ENCODE data around the gene MORN1. TPM values are rescaled to one million over a fixed set of nuclear protein-coding genes. Genes with fewer than 3 reads are reported as not detected.

The MORN1 gene
- polyA plus RNA-seq, 1 donor (not counting 4 experiments of a cell fraction or from before 2014, with no cell fraction given) = 2.1 TPM

DNA sequence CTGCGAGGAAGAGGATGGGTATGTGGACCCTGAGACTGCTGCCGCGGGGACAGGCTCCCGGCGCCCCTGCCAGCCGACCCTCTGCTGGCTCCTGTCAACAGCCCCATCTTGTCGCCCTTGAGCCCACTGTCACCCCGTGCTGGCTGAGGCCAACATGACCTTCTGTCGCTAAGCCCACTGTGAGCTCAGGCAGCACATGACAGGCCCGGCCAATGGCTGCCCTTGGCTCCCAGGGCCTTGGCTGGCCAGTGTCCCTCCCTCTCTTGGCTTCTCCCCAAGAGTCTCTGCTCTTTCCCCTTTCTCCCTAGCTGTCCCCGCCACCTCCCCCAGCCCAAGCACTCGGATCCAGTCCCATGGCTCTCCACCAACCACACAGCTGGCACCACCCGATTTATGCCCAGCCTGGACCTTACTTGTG lies 17.5 kb upstream of the MORN1 start:
- DNase-seq (ENCODE audit: low read depth, low spot score) (no peak), FAIRE-seq (no peak)
- peaks cover 15% of the 10 kb centered on the region for H3K4me1 ChIP-seq (ENCODE audit: control insufficient read depth, extremely low read depth, insufficient read depth, low read length)
- H3K9ac ChIP-seq (ENCODE audit: control insufficient read depth, extremely low read depth, insufficient read depth, low read length) = no peak overlapping the region
- H4K20me1 ChIP-seq (ENCODE audit: control insufficient read depth, extremely low read depth, insufficient read depth, low read length) = no peaks in the 10 kb centered on the region
- H3K4me2 ChIP-seq (ENCODE audit: control insufficient read depth, extremely low read depth, insufficient read depth, low read depth, low read length) = no peak overlapping the region
- dilution Hi-C loops (cut with MboI; ENCODE audit: extremely low pct_ligation_motif_present, low sequenced_read_pairs) = loop anchor here (25.0 kb wide), 1 partner anchor 1003 kb away; no protein-coding TSS in a partner anchor
- H3K79me2 ChIP-seq (ENCODE audit: control insufficient read depth, insufficient read depth, low read length) = peaks cover 9% of the 10 kb centered on the region
- H3K9me3 ChIP-seq (ENCODE audit: control insufficient read depth, low read depth, low read length) = no peaks in the 10 kb centered on the region
- no peak overlapping the region for H2AFZ ChIP-seq (ENCODE audit: control insufficient read depth, low read length)
- no peaks in the 10 kb centered on the region for H3K9me1 ChIP-seq (ENCODE audit: control insufficient read depth, extremely low read depth, insufficient read depth, low read length)
- no peak overlapping the region for H3K27ac ChIP-seq (ENCODE audit: control insufficient read depth, insufficient read depth, low read length)
- H3K27me3 ChIP-seq (ENCODE audit: control insufficient read depth, extremely low read depth, insufficient read depth, low read length) = no peaks in the 10 kb centered on the region
- H3K4me3 ChIP-seq (ENCODE audit: control insufficient read depth in 2 of 3, extremely low read depth in 1 of 3, insufficient read depth in 2 of 3, low read depth in 1 of 3, low read length in 3 of 3) = no peak overlapping the region
- peaks cover 8 to 21% of the 10 kb centered on the region in 2 experiments for H3K36me3 ChIP-seq (ENCODE audit: control insufficient read depth in 2 of 2, extremely low read depth in 1 of 2, insufficient read depth in 2 of 2, low read length in 2 of 2)
- TF ChIP-seq EZH2 (IDR thresholded peaks at IDR 0.05; ENCODE audit: low read length) = no peak
- TF ChIP-seq CTCF (optimal IDR thresholded peaks at IDR 0.05 in 1 of 3, IDR thresholded peaks at IDR 0.05 in 1 of 3, conservative IDR thresholded peaks at IDR 0.05 in 1 of 3; ENCODE audit: extremely low read depth in 1 of 3, insufficient read depth in 2 of 3, low read length in 3 of 3) = no peak

DNA sequence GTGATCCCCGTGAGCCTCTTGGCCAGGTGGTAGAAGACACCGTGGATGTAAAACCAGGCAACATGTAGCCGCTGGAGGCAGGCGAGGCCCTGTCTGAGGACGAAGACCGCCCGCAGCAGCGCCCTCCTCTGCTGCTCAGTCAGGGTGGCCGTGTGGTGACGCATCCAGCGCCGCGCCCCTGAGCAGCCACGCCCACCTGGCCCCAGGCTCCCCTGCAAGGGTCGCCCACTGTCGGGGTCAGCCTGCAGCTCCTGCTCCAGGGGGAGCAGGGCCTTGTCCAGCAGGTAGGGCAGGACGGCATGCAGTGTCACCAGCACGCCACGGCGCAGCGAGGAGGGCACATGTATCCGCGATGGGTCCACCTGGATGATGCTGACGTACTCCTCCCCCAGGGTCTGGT lies 17.1 kb upstream of the MORN1 start:
- no peak overlapping the region for H3K4me3 ChIP-seq (ENCODE audit: control insufficient read depth in 2 of 3, extremely low read depth in 1 of 3, insufficient read depth in 2 of 3, low read depth in 1 of 3, low read length in 3 of 3)
- H3K27me3 ChIP-seq (ENCODE audit: control insufficient read depth, extremely low read depth, insufficient read depth, low read length) = no peaks in the 10 kb centered on the region
- peaks cover 11% of the 10 kb centered on the region for H3K4me1 ChIP-seq (ENCODE audit: control insufficient read depth, extremely low read depth, insufficient read depth, low read length)
- dilution Hi-C loops (cut with MboI; ENCODE audit: extremely low pct_ligation_motif_present, low sequenced_read_pairs) = loop anchor here (25.0 kb wide), 1 partner anchor 1004 kb away; no protein-coding TSS in a partner anchor
- H3K79me2 ChIP-seq (ENCODE audit: control insufficient read depth, insufficient read depth, low read length) = peaks cover 9% of the 10 kb centered on the region
- no peaks in the 10 kb centered on the region for H3K9me3 ChIP-seq (ENCODE audit: control insufficient read depth, low read depth, low read length)
- H3K9ac ChIP-seq (ENCODE audit: control insufficient read depth, extremely low read depth, insufficient read depth, low read length) = no peak overlapping the region
- FAIRE-seq (no peak), DNase-seq (ENCODE audit: low read depth, low spot score) (no peak)
- peaks cover 8 to 22% of the 10 kb centered on the region in 2 experiments for H3K36me3 ChIP-seq (ENCODE audit: control insufficient read depth in 2 of 2, extremely low read depth in 1 of 2, insufficient read depth in 2 of 2, low read length in 2 of 2)
- no peak overlapping the region for H3K4me2 ChIP-seq (ENCODE audit: control insufficient read depth, extremely low read depth, insufficient read depth, low read depth, low read length)
- H4K20me1 ChIP-seq (ENCODE audit: control insufficient read depth, extremely low read depth, insufficient read depth, low read length) = no peaks in the 10 kb centered on the region
- no peak overlapping the region for H2AFZ ChIP-seq (ENCODE audit: control insufficient read depth, low read length)
- no peaks in the 10 kb centered on the region for H3K9me1 ChIP-seq (ENCODE audit: control insufficient read depth, extremely low read depth, insufficient read depth, low read length)
- TF ChIP-seq EZH2 (IDR thresholded peaks at IDR 0.05; ENCODE audit: low read length) = no peak
- TF ChIP-seq CTCF (optimal IDR thresholded peaks at IDR 0.05 in 1 of 3, IDR thresholded peaks at IDR 0.05 in 1 of 3, conservative IDR thresholded peaks at IDR 0.05 in 1 of 3; ENCODE audit: extremely low read depth in 1 of 3, insufficient read depth in 2 of 3, low read length in 3 of 3) = no peak
- no peak overlapping the region for H3K27ac ChIP-seq (ENCODE audit: control insufficient read depth, insufficient read depth, low read length)
